ENCODE results near the gene SLC9C1. TPM values are rescaled to one million over a fixed set of nuclear protein-coding genes. Genes with fewer than 3 reads are reported as not detected.

The SLC9C1 gene
- total RNA-seq, 1 donor from 2014 or later = 2.2 TPM

GRCh38 chr3:112136959-112137693 is 156.9 kb downstream of the SLC9C1 start:
- H3K27me3 ChIP-seq (ENCODE audit: control insufficient read depth, insufficient read depth, low read length) = no peaks in the 10 kb centered on the region
- no peak for DNase-seq (ENCODE audit: low read depth)
- no peak overlapping the region for H3K4me3 ChIP-seq (ENCODE audit: low read depth, low read length)
- TF ChIP-seq, protein P1, sequence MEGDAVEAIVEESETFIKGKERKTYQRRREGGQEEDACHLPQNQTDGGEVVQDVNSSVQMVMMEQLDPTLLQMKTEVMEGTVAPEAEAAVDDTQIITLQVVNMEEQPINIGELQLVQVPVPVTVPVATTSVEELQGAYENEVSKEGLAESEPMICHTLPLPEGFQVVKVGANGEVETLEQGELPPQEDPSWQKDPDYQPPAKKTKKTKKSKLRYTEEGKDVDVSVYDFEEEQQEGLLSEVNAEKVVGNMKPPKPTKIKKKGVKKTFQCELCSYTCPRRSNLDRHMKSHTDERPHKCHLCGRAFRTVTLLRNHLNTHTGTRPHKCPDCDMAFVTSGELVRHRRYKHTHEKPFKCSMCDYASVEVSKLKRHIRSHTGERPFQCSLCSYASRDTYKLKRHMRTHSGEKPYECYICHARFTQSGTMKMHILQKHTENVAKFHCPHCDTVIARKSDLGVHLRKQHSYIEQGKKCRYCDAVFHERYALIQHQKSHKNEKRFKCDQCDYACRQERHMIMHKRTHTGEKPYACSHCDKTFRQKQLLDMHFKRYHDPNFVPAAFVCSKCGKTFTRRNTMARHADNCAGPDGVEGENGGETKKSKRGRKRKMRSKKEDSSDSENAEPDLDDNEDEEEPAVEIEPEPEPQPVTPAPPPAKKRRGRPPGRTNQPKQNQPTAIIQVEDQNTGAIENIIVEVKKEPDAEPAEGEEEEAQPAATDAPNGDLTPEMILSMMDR (IDR thresholded peaks at IDR 0.05; ENCODE audit: insufficient read depth, low read length, poor library complexity, severe bottlenecking) = peak; percentile 77
- H3K36me3 ChIP-seq (ENCODE audit: control insufficient read depth, insufficient read depth, low read length) = no peaks in the 10 kb centered on the region

- no peak for DNase-seq (ENCODE audit: low read depth)
- no peaks in the 10 kb centered on the region for H3K27me3 ChIP-seq (ENCODE audit: control insufficient read depth, insufficient read depth, low read length)
- H3K4me3 ChIP-seq (ENCODE audit: low read depth, low read length) = no peak overlapping the region
- H3K36me3 ChIP-seq (ENCODE audit: control insufficient read depth, insufficient read depth, low read length) = no peaks in the 10 kb centered on the region
- TF ChIP-seq, protein P1 (IDR thresholded peaks at IDR 0.05; ENCODE audit: insufficient read depth, low read length, poor library complexity, severe bottlenecking) = no peak
These were observed 158.0 kb downstream of the SLC9C1 start for GRCh38 chr3:112136046-112136445.

DNA sequence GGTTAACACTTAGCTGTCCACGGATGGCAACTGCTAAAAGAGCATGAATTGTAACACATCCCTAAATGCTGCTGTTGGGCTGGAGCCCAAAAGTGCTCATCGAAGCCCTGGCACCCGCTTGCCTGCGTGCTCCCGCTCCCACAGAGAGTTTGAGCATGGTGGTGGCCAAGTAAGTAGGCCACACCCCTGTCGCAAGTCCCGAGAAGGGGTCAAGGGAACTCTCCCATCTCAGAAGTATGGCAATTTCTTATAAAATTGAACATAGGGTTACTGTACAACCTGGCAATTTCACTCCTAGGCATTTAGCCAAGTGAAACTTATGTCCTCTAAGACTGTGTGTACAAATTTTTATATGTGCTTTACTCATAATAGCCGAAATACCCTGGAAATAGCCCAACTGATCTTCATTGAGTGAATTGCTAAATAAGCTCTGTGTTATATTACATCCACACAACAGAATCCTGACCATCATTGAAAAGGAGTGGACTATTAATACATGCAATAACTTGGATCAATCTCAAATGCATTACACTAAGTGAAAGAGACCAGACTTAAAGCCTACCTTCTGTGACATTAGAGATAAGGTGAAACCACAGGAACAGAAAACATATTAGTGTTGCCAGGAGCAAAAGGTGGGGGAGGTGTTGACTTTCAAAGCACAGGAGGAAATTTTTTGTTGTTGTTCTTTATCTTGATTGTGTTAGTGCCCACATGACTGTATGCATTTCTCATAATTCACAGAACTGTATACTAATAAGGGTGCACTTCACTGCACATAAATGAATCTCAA is 159.5 kb downstream of the SLC9C1 start:
- no peak overlapping the region for H3K4me3 ChIP-seq (ENCODE audit: low read depth, low read length)
- no peaks in the 10 kb centered on the region for H3K27me3 ChIP-seq (ENCODE audit: control insufficient read depth, insufficient read depth, low read length)
- no peaks in the 10 kb centered on the region for H3K36me3 ChIP-seq (ENCODE audit: control insufficient read depth, insufficient read depth, low read length)
- TF ChIP-seq, protein P1 (IDR thresholded peaks at IDR 0.05; ENCODE audit: insufficient read depth, low read length, poor library complexity, severe bottlenecking) = no peak
- DNase-seq (ENCODE audit: low read depth) = no peak

DNA sequence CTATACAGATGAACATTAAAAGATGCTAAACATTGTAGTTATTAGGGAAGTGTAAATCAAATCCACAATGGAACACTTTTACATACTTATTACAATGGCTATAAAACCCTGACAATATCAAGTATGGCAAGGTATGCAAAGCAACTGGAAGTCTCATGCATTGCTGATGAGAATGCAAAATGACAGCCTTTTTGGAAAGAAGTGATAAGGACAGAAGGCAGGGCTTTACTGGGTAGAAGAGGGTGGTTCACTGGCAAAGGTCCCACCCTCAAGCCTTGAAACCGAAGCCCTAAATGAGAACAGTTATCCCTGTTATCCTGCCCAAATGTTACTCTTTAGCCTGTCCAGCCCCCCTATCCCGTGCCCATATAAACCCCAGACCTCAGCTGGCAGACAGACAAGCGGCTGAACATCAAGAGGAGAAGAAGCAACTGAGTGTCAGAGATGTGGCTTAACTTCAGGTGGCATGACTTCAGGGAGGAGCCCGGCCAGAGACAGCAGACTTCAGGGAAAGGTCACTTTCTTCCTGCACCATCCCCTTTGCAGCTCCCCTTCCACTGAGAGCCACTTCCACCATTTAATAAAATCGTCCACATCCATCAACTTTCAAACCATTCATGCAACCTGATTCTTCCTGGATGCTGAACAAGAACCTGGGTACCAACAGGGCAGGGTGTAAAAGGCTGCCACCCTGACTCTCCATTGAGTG is 160.2 kb downstream of the SLC9C1 start:
- TF ChIP-seq, protein P1 (IDR thresholded peaks at IDR 0.05; ENCODE audit: insufficient read depth, low read length, poor library complexity, severe bottlenecking) = no peak
- Histone ChIP-seq H3K36me3 (ENCODE audit: control insufficient read depth, insufficient read depth, low read length) (no peaks in the 10 kb centered on the region), H3K27me3 (ENCODE audit: control insufficient read depth, insufficient read depth, low read length) (no peaks in the 10 kb centered on the region), H3K4me3 (ENCODE audit: low read depth, low read length) (no peak overlapping the region)
- no peak for DNase-seq (ENCODE audit: low read depth)

DNA sequence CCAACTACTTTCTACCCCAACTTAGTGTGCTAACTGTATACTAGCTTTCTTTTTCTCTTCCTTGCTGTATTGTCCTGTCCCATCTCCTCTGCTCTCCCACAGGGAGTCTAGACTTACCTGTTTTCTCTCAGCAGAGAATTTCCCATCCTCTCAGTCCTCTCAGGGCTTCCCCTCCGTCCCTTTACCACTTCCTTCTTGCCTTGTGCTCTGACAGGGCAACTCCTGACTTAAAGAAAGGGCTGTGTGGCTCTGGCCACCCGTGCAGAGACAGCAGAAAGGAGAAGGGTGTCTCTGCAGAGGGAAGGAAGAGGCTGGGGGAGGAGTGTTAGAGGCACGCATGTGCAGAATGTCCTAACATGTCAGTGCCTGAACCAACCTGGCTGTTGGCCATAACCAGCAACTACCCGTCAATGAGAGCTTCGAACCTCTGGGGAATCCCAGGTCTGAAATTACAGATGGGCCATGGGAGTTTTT is 161.0 kb downstream of the SLC9C1 start, which contains the start of gene GCSAM:
TSS of gene GCSAM (minus strand) at position 274 of the 474 bp plus-strand sequence. CDS start at position 146, 128 bp downstream.
- no peak within 1 kb of the TSS for H3K4me3 ChIP-seq (ENCODE audit: low read depth, low read length)
- TF ChIP-seq, protein P1 (IDR thresholded peaks at IDR 0.05; ENCODE audit: insufficient read depth, low read length, poor library complexity, severe bottlenecking) = no peak
- H3K27me3 ChIP-seq (ENCODE audit: control insufficient read depth, insufficient read depth, low read length) = no peaks in the 10 kb centered on the region
- no peaks in the 10 kb centered on the region for H3K36me3 ChIP-seq (ENCODE audit: control insufficient read depth, insufficient read depth, low read length)
- DNase-seq (ENCODE audit: low read depth) = no peak

Data from kidney epithelial cell (primary cell).